HepG2 (cell line): ENCODE results near the gene KRTAP3-3. TPM values are rescaled to one million over a fixed set of nuclear protein-coding genes. Genes with fewer than 3 reads are reported as not detected.

ENCODE experiments used
- CHCHD3 ChIP-seq: sonication (generic); formaldehyde crosslinking; IDR thresholded peaks from 2 replicates; pipeline ENCODE4 v1.8.0; 2022; ENCODE audit warnings: mild to moderate bottlenecking, missing genetic modification reagents, moderate library complexity
- CREB1 ChIP-seq, 2 experiments: fragments of 450-650 bp in 1 of 2; IDR thresholded peaks; 2 replicates each; pipeline ENCODE4 v1.6.1; 2016 to 2017; ENCODE audit warnings: control low read depth in 1 of 2, mild to moderate bottlenecking in 1 of 2, missing compliant biosample characterization in 1 of 2, missing genetic modification characterization in 1 of 2
- KDM4B ChIP-seq: sonication (generic); formaldehyde crosslinking; IDR thresholded peaks from 2 replicates; pipeline ENCODE4 v1.4.0; 2020; ENCODE audit warnings: missing genetic modification reagents
- KLF16 ChIP-seq, 2 experiments: sonication (generic) in 1 of 2; formaldehyde crosslinking in 1 of 2; IDR thresholded peaks; 2 replicates each; pipeline versions ENCODE4 v1.6.1 to v1.8.0; 2016 to 2023; ENCODE audit warnings: missing genetic modification reagents in 2 of 2, missing compliant biosample characterization in 1 of 2
- MZF1 ChIP-seq: sonication (generic); formaldehyde crosslinking; IDR thresholded peaks from 2 replicates; pipeline ENCODE4 v1.8.1; 2023; ENCODE audit warnings: mild to moderate bottlenecking, missing genetic modification reagents, borderline replicate concordance
- NRL ChIP-seq: sonication (generic); formaldehyde crosslinking; IDR thresholded peaks from 2 replicates; pipeline ENCODE4 v1.5.0; 2020; ENCODE audit warnings: missing genetic modification reagents, mild to moderate bottlenecking, moderate library complexity, borderline replicate concordance
- SETDB1 ChIP-seq: sonication (generic); formaldehyde crosslinking; IDR thresholded peaks from 2 replicates; pipeline ENCODE4 v1.5.1; 2020; ENCODE audit warnings: missing genetic modification reagents, mild to moderate bottlenecking, borderline replicate concordance
- SIN3B ChIP-seq: fragments of 150-350 bp; IDR thresholded peaks from 2 replicates; pipeline ENCODE4 v1.6.1; 2014; ENCODE audit warnings: low read length
- SNRNP70 ChIP-seq: fragments of 200-400 bp; formaldehyde crosslinking; IDR thresholded peaks from 2 replicates; pipeline ENCODE4 v1.6.1; 2017; ENCODE audit warnings: mild to moderate bottlenecking, low read depth, low read length, moderate library complexity
- STAT5B ChIP-seq: sonication (generic); formaldehyde crosslinking; IDR thresholded peaks from 2 replicates; pipeline ENCODE4 v1.4.0; 2020; ENCODE audit warnings: missing genetic modification reagents
- TCF7 ChIP-seq: sonication (generic); IDR thresholded peaks from 2 replicates; pipeline ENCODE4 v1.6.1; 2016; ENCODE audit warnings: antibody characterized with exemption, low read depth
- TP53 ChIP-seq: sonication (generic); formaldehyde crosslinking; conservative IDR thresholded peaks from 2 replicates; pipeline ENCODE4 v1.4.0; 2020; ENCODE audit warnings: missing genetic modification reagents
- ZMYM2 ChIP-seq: sonication (generic); formaldehyde crosslinking; IDR thresholded peaks from 2 replicates; pipeline ENCODE4 v1.8.0; 2022; ENCODE audit warnings: mild to moderate bottlenecking, missing genetic modification reagents
- ZNF180 ChIP-seq: sonication (generic); formaldehyde crosslinking; IDR thresholded peaks from 2 replicates; pipeline ENCODE4 v1.4.0; 2020; ENCODE audit warnings: low read depth, missing genetic modification reagents, borderline replicate concordance
- ZNF33B ChIP-seq: sonication (generic); formaldehyde crosslinking; IDR thresholded peaks from 2 replicates; pipeline ENCODE4 v1.5.1; 2020; ENCODE audit warnings: mild to moderate bottlenecking, missing genetic modification reagents
- ZNF660 ChIP-seq: sonication (generic); formaldehyde crosslinking; IDR thresholded peaks from 2 replicates; pipeline ENCODE4 v1.5.1; 2020; ENCODE audit warnings: mild to moderate bottlenecking, low read depth, missing genetic modification reagents, borderline replicate concordance
- polyA plus RNA-seq, 8 experiments: library from polyadenylated mRNA; depleted of rRNA in 3 of 8; stranded (reverse) in 7 of 8; unstranded in 1 of 8; fragments of >200 nt; fragmentation: Illumina TruSeq in 4 of 8; extraction: Trizol in 4 of 8; gene quantifications; 2 replicates each; pipeline versions ENCODE4 v1.2.1 to v1.2.3, GENCODE V29; 2011 to 2016; ENCODE audit warnings: low read depth in 4 of 8, missing spikeins in 1 of 8, mixed read lengths in 1 of 8; ENCODE audit not compliant: insufficient read depth in 1 of 8
- total RNA-seq, 5 experiments: library from RNA; depleted of rRNA; stranded (reverse); fragments of >200 nt; fragmentation: Illumina TruSeq; extraction: Trizol; gene quantifications; 2 replicates each; pipeline ENCODE4 v1.2.3, GENCODE V29; 2016; ENCODE audit warnings: low read depth in 1 of 5
- TF ChIP-seq, protein P1 (sequence below): sonication (generic); formaldehyde crosslinking; IDR thresholded peaks from 2 replicates; pipeline ENCODE4 v1.9.0; 2021; ENCODE audit warnings: mild to moderate bottlenecking, missing genetic modification reagents
- TF ChIP-seq, protein P2 (sequence below): sonication (generic); formaldehyde crosslinking; IDR thresholded peaks from 2 replicates; pipeline ENCODE4 v1.4.0; 2020; ENCODE audit warnings: missing genetic modification reagents, borderline replicate concordance
- TF ChIP-seq, protein P3 (sequence below): sonication (generic); formaldehyde crosslinking; IDR thresholded peaks from 2 replicates; pipeline ENCODE4 v1.5.0; 2020; ENCODE audit warnings: mild to moderate bottlenecking, missing genetic modification reagents

The KRTAP3-3 gene
- total and polyA plus RNA-seq, 2 of the 13 experiments (the other 11 are each of a cell fraction or from before 2014, with no cell fraction given), result not detected

DNA sequence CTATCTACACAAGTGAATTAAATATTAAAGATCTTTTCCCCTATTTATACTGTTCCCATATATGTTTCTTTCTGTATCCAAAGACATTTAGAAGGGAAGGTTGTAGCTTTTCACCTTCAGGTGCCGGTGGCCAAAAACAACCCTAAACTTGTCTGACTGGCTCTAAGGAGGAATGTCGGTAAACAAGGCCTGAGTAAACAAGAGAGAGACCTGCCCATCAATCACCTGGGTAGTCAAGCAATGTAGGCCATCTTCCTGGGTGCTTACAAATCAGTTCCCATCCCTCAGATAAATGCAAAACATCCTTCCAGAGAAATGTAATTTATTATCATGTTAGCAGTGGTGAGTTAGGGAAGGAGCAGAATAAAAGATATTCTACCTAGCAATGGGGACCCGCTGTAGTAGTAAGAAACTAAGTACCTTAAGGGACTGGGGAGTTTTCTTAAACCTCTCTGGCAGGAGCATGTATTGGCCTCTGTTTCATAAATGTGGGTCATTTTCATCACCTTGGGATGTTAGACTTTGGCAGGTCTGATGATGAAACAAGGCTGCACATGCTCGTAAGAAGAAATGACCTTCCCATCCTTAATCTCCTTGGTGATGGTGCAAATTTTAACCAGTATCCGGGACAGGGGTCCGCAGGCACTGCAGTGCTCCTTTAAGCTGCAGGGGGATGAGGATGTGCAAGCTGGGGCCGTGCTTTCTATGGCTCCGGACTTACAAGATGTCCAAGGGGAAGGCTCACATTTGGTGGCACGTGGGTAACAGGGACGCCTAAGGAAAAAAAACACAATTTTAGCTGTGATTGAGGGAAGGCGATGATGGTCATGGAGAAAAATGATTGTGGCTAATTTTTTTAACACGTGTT, 35.6 kb downstream of the KRTAP3-3 start (continued):
- TF ChIP-seq NRL (no peak), MZF1 (CRISPR knock-in tag) (no peak), KLF16 (CRISPR knock-in tag; IDR thresholded peaks at IDR 0.05) (no peak), ZNF33B (CRISPR knock-in tag) (no peak), SIN3B (no peak), SETDB1 (no peak), TP53 (no peak), ZNF660 (no peak), CREB1 (IDR thresholded peaks at IDR 0.05) (no peak), CREB1 (CRISPR knock-in tag; IDR thresholded peaks at IDR 0.05) (0 out of 2 replicates have a peak, but pooled peaks have one; percentile 29), STAT5B (CRISPR knock-in tag) (no peak), ZNF180 (no peak), TCF7 (peak; percentile 86), CHCHD3 (CRISPR knock-in tag) (no peak), ZMYM2 (CRISPR knock-in tag) (no peak), KDM4B (CRISPR knock-in tag) (no peak), SNRNP70 (no peak)
- TF ChIP-seq, protein P1, sequence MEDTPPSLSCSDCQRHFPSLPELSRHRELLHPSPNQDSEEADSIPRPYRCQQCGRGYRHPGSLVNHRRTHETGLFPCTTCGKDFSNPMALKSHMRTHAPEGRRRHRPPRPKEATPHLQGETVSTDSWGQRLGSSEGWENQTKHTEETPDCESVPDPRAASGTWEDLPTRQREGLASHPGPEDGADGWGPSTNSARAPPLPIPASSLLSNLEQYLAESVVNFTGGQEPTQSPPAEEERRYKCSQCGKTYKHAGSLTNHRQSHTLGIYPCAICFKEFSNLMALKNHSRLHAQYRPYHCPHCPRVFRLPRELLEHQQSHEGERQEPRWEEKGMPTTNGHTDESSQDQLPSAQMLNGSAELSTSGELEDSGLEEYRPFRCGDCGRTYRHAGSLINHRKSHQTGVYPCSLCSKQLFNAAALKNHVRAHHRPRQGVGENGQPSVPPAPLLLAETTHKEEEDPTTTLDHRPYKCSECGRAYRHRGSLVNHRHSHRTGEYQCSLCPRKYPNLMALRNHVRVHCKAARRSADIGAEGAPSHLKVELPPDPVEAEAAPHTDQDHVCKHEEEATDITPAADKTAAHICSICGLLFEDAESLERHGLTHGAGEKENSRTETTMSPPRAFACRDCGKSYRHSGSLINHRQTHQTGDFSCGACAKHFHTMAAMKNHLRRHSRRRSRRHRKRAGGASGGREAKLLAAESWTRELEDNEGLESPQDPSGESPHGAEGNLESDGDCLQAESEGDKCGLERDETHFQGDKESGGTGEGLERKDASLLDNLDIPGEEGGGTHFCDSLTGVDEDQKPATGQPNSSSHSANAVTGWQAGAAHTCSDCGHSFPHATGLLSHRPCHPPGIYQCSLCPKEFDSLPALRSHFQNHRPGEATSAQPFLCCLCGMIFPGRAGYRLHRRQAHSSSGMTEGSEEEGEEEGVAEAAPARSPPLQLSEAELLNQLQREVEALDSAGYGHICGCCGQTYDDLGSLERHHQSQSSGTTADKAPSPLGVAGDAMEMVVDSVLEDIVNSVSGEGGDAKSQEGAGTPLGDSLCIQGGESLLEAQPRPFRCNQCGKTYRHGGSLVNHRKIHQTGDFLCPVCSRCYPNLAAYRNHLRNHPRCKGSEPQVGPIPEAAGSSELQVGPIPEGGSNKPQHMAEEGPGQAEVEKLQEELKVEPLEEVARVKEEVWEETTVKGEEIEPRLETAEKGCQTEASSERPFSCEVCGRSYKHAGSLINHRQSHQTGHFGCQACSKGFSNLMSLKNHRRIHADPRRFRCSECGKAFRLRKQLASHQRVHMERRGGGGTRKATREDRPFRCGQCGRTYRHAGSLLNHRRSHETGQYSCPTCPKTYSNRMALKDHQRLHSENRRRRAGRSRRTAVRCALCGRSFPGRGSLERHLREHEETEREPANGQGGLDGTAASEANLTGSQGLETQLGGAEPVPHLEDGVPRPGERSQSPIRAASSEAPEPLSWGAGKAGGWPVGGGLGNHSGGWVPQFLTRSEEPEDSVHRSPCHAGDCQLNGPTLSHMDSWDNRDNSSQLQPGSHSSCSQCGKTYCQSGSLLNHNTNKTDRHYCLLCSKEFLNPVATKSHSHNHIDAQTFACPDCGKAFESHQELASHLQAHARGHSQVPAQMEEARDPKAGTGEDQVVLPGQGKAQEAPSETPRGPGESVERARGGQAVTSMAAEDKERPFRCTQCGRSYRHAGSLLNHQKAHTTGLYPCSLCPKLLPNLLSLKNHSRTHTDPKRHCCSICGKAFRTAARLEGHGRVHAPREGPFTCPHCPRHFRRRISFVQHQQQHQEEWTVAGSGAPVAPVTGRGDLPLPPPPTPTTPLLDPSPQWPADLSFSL (CRISPR knock-in tag), result no peak
- TF ChIP-seq, protein P2, sequence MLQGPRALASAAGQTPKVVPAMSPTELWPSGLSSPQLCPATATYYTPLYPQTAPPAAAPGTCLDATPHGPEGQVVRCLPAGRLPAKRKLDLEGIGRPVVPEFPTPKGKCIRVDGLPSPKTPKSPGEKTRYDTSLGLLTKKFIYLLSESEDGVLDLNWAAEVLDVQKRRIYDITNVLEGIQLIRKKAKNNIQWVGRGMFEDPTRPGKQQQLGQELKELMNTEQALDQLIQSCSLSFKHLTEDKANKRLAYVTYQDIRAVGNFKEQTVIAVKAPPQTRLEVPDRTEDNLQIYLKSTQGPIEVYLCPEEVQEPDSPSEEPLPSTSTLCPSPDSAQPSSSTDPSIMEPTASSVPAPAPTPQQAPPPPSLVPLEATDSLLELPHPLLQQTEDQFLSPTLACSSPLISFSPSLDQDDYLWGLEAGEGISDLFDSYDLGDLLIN (CRISPR knock-in tag), result no peak
- TF ChIP-seq, protein P3, sequence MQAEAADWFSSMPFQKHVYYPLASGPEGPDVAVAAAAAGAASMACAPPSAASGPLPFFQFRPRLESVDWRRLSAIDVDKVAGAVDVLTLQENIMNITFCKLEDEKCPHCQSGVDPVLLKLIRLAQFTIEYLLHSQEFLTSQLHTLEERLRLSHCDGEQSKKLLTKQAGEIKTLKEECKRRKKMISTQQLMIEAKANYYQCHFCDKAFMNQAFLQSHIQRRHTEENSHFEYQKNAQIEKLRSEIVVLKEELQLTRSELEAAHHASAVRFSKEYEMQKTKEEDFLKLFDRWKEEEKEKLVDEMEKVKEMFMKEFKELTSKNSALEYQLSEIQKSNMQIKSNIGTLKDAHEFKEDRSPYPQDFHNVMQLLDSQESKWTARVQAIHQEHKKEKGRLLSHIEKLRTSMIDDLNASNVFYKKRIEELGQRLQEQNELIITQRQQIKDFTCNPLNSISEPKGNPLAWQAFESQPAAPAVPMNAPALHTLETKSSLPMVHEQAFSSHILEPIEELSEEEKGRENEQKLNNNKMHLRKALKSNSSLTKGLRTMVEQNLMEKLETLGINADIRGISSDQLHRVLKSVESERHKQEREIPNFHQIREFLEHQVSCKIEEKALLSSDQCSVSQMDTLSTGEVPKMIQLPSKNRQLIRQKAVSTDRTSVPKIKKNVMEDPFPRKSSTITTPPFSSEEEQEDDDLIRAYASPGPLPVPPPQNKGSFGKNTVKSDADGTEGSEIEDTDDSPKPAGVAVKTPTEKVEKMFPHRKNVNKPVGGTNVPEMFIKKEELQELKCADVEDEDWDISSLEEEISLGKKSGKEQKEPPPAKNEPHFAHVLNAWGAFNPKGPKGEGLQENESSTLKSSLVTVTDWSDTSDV (CRISPR knock-in tag), result no peak
